Right lobe of liver (tissue), 4 donors: ENCODE results near the gene CD300E.

Source experiments
- CTCF ChIP-seq, 4 donors: fragments of 200-600 bp in 3 of 4; fragments of 450-650 bp in 1 of 4; IDR thresholded peaks; one replicate each; pipeline versions ENCODE4 v1.5.1 to v1.8.0; 2016 to 2022; ENCODE audit warnings: antibody characterized with exemption in 4 of 4, mild to moderate bottlenecking in 2 of 4
- POLR2A ChIP-seq: fragments of 450-650 bp; IDR thresholded peaks from one replicate; pipeline ENCODE4 v1.6.1; 2017; ENCODE audit warnings: antibody characterized with exemption, mild to moderate bottlenecking
- donor health status: DM: no; HTN: no; CAD: no.
- donor health status: DM: no; HTN: no; CAD: no.
- donor health status: DM: no; HTN: yes; CAD: no.

- no peak for TF ChIP-seq CTCF (IDR thresholded peaks at IDR 0.05)
- no peak for TF ChIP-seq POLR2A
Measured at GRCh38 chr17:74578979-74579378, 44.6 kb downstream of the CD300E start.
